ENCODE data around the gene EID1.

- TF ChIP-seq CTCF (IDR thresholded peaks at IDR 0.05) (no peak), POLR2A (IDR thresholded peaks at IDR 0.05) (no peak)
Observed at GRCh38 chr15:48896869-48897814, 19.2 kb downstream of the EID1 start.
